LHCN-M2 (cell line): Measurements from ENCODE around the gene RGPD8. TPM values are rescaled to one million over a fixed set of nuclear protein-coding genes. Genes with fewer than 3 reads are reported as not detected.

Source experiments
- DNase-seq: peaks from one replicate; pipeline ENCODE4 v3.0.0-alpha.2; 2012; ENCODE audit warnings: low read depth
- total RNA-seq: library from RNA; depleted of rRNA; stranded (reverse); fragments of >200 nt; gene quantifications from 2 replicates; pipeline ENCODE4 v1.2.3, GENCODE V29; 2014; rRNA removed

Gene RGPD8
- total RNA-seq, 1 experiment from 2014 or later, result 4.1 TPM

DNA sequence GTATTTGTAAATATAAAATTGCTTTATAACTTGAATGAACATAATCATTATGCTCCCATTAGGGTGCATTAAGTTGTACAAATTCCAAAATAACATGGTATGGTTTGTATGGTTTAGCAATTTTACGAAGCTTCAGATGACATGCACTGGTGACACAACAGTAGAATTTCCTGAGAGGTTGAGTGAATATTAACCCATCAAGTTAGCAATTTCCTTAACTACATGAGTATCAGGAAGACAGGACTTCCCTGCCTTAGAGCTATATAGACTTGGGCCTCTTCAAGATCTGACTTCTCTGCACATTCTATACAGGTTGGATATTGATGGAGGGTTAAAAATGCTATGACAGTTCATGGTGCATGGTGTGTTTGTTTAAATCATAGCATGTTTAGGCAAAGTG, 97.8 kb downstream of the RGPD8 start:
- DNase-seq, result no peak

DNA sequence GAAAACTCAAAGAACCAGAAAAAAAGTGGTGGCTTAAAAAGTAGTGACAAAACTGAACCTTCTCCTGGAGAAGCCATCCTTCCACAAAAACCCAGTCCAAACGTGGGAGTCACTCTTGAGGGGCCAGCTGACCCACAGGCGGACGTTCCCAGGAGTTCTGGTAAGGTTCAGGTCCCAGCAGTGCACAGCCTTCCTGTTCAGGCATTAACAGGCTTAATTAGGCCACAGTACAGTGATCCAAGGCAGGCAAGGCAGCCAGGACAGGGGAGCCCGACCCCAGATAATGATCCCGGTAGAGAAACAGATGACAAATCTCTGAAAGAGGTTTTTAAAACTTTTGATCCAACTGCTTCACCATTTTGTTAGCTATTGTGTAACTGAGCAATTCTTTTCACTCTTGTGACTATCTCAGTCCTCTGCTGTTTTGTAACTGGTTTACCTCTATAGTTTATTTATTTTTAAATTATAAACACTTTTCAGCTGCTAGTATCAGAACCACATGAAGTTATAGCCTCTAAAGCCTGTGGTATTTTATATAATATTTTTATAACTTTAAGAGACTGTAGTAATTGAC, 101.2 kb downstream of the RGPD8 start:
- DNase-seq, result no peak

- DNase-seq, result no peak
Measured at GRCh38 chr2:112322919-112323318, 110.5 kb downstream of the RGPD8 start.

- DNase-seq, result peak; percentile 57
Measured at GRCh38 chr2:112321375-112322320, 111.8 kb downstream of the RGPD8 start.

Other genes with a start within 250 kb of the RGPD8 start
- 3.4 and 5.0 TPM in 2 replicates for gene ZC3H8, start 178.6 kb downstream of the RGPD8 start, total RNA-seq
- 4.4 and 6.2 TPM in 2 replicates for gene ZC3H6, start 158.0 kb downstream of the RGPD8 start, total RNA-seq
- 53.9 and 57.6 TPM in 2 replicates for gene TTL, start 48.5 kb upstream of the RGPD8 start, total RNA-seq
- gene POLR1B, start 108.8 kb upstream of the RGPD8 start, total RNA-seq, result 14.6 and 14.8 TPM in 2 replicates
- gene CHCHD5, start 151.0 kb upstream of the RGPD8 start, total RNA-seq, result 22.4 and 32.6 TPM in 2 replicates
- gene SLC20A1, start 212.3 kb upstream of the RGPD8 start, total RNA-seq, result 172 and 186 TPM in 2 replicates